ENCODE results near the gene ABCC6. TPM values are rescaled to one million over a fixed set of nuclear protein-coding genes. Genes with fewer than 3 reads are reported as not detected.
"Not testable (repeated sequence)": the region's sequence is repeated elsewhere in the genome, so short reads cannot be mapped to it uniquely, and the experiment has no call there.

The ABCC6 gene
- total RNA-seq, 1 donor from 2014 or later, result 2.7 TPM

DNA sequence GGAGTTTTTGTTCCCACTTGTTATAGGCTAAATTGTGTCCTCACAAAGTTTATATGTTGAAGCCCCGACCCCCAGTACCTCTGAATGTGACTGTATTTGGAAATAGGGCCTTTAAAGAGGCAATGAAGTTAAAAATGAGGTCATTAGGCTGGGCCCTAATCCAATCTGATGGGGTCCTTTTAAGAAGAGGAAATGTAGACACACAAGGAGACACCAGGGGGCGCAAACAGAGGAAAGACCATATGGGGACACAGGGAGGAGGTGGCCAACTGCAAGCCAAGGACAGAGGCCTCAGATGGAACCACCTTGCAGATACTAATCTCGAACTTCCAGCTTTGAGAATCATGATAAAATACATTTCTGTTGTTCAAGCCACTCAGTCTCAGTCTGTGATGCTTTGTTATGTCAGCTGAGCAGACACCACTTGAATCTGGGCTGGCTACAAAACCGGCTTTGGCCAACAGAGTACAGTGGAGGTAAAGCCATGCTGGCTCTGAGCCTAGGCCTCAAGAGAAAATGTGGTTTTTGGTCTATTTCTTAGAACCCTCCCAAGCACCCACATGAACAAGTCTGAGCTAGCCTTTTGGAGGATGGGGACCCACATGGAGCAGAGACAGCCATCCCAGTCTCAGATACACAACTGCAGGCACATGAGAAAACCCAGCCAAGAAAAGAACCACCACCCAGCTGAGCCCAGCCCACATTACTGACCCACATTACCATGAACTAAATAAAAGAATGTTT, 20.7 kb downstream of the ABCC6 start:
- H3K27me3 Mint-ChIP-seq (ENCODE audit: unreplicated experiment); H3K4me3 Mint-ChIP-seq (ENCODE audit: unreplicated experiment); H3K4me1 Mint-ChIP-seq (ENCODE audit: low read depth, unreplicated experiment); H3K36me3 Mint-ChIP-seq (ENCODE audit: unreplicated experiment); H3K27ac Mint-ChIP-seq (ENCODE audit: unreplicated experiment); H3K9me3 Mint-ChIP-seq (ENCODE audit: unreplicated experiment): not testable (repeated sequence)
- peak; percentile 70 for DNase-seq
- TF ChIP-seq, protein P1, sequence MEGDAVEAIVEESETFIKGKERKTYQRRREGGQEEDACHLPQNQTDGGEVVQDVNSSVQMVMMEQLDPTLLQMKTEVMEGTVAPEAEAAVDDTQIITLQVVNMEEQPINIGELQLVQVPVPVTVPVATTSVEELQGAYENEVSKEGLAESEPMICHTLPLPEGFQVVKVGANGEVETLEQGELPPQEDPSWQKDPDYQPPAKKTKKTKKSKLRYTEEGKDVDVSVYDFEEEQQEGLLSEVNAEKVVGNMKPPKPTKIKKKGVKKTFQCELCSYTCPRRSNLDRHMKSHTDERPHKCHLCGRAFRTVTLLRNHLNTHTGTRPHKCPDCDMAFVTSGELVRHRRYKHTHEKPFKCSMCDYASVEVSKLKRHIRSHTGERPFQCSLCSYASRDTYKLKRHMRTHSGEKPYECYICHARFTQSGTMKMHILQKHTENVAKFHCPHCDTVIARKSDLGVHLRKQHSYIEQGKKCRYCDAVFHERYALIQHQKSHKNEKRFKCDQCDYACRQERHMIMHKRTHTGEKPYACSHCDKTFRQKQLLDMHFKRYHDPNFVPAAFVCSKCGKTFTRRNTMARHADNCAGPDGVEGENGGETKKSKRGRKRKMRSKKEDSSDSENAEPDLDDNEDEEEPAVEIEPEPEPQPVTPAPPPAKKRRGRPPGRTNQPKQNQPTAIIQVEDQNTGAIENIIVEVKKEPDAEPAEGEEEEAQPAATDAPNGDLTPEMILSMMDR (IDR thresholded peaks at IDR 0.05; ENCODE audit: partially characterized antibody, unreplicated experiment), result peak; percentile 61

DNA sequence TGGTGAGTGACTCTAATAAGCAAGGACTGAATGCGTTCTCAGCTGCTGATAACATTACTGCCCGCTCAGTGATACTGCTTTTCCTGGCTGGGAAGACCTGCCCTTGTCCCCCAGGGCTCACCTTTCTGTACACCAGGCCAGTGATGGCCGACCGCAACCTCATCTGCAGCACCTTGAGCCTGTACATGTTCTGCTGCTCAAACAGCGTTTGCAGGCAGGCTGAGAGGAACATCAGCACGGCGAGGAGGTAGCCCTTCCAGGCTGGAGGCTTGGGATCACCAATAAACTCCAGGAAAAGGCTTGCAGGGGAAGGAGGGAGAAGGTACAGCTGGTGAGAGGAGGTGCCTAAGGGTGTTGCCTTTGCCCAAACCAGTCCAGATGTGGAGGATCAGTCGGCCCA, 21.4 kb downstream of the ABCC6 start:
- H3K36me3 Mint-ChIP-seq (ENCODE audit: unreplicated experiment); H3K4me1 Mint-ChIP-seq (ENCODE audit: low read depth, unreplicated experiment); H3K9me3 Mint-ChIP-seq (ENCODE audit: unreplicated experiment); H3K4me3 Mint-ChIP-seq (ENCODE audit: unreplicated experiment); H3K27me3 Mint-ChIP-seq (ENCODE audit: unreplicated experiment); DNase-seq; H3K27ac Mint-ChIP-seq (ENCODE audit: unreplicated experiment): not testable (repeated sequence)

DNA sequence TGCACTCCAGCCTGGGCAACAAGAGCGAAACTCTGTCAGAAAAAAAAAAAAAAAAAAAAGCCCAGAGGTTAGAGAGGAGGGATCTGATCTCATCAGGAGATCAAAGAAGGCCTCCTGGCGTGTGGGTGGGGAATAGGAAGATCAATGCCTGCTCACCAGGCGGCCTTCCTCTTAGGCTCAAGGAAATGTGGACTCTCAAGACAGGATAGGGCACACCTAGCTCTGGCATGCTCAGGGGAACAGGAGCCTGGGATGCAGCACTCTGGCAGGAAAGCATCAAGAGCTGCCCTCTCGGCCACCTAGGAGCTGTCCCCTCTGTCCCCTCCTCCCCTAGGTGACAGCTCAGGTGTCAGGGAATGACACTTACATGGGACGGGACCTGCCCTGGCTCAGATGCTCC, 22.9 kb downstream of the ABCC6 start:
- H3K4me3 Mint-ChIP-seq (ENCODE audit: unreplicated experiment); H3K27ac Mint-ChIP-seq (ENCODE audit: unreplicated experiment); DNase-seq; H3K27me3 Mint-ChIP-seq (ENCODE audit: unreplicated experiment); H3K36me3 Mint-ChIP-seq (ENCODE audit: unreplicated experiment); H3K9me3 Mint-ChIP-seq (ENCODE audit: unreplicated experiment); H3K4me1 Mint-ChIP-seq (ENCODE audit: low read depth, unreplicated experiment): not testable (repeated sequence)

DNA sequence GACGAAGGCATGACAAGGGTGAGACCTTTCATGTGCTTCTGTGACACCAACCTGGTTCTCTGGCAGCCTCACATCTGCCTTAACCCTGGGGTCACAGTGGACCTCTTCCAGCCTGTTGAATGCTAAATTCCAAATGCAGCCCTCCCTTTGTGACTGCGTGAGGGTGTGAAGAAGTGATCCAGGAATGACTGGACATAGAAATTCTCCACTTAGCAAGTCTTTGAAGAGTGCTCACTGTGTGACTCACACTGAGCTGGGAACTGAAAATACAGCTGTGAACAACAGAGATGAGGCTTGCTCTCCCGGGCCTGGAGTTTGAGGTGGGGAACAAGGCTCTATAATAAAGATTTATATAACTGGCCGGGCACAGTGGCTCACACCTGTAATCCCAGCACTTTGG, 23.9 kb downstream of the ABCC6 start:
- not testable (repeated sequence) for H3K36me3 Mint-ChIP-seq (ENCODE audit: unreplicated experiment); H3K27me3 Mint-ChIP-seq (ENCODE audit: unreplicated experiment); H3K4me1 Mint-ChIP-seq (ENCODE audit: low read depth, unreplicated experiment); H3K27ac Mint-ChIP-seq (ENCODE audit: unreplicated experiment); DNase-seq; H3K4me3 Mint-ChIP-seq (ENCODE audit: unreplicated experiment); H3K9me3 Mint-ChIP-seq (ENCODE audit: unreplicated experiment)

DNA sequence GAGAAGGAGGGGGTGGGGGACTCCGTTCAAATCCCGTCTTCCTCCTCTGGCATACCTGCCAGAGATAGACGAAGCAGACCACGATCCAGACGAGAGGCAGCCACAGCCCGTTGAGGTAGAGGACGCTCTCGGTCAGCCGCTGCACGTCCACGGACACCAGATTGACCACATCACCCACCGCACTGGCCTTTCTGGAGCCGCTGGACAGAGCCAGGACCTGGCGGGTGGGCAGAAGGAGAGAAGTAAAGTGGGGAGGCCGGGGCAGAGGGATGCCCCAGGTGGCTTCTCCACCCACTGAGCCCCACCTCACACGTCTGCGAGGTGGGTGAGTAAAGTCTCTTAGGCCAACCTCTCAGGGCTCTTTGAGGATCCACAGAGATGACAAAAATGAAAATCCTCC, 25.3 kb downstream of the ABCC6 start:
- Mint-ChIP-seq H3K9me3 (ENCODE audit: unreplicated experiment) (no peaks in the 10 kb centered on the region), H3K4me3 (ENCODE audit: unreplicated experiment) (no peak overlapping the region), H3K4me1 (ENCODE audit: low read depth, unreplicated experiment) (no peaks in the 10 kb centered on the region), H3K36me3 (ENCODE audit: unreplicated experiment) (no peaks in the 10 kb centered on the region), H3K27me3 (ENCODE audit: unreplicated experiment) (peaks cover 3% of the 10 kb centered on the region), H3K27ac (ENCODE audit: unreplicated experiment) (no peak overlapping the region)
- TF ChIP-seq, protein P1 (IDR thresholded peaks at IDR 0.05; ENCODE audit: partially characterized antibody, unreplicated experiment), result no peak
- DNase-seq, result no peak

DNA sequence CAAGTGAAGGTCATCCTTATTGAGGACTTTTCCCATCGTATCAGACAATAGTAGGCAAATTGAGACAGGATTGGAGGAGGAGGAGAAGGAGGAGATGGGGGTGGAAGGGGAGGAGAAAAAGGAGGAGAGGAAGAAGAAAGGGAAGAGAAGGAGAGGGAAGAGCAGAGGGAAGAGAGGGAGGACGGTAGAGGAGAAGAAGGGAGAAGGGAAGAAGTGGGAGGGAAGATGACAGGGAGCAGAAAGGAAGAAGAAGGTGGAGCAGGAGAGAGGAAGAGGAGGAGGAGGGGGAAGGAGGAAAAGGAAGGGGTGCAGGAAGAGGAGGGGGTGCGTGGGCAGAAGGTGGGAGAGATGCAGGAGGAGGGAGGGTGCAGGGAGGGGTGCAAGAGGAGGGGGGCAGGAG, 26.0 kb downstream of the ABCC6 start:
- no peak overlapping the region for H3K27ac Mint-ChIP-seq (ENCODE audit: unreplicated experiment)
- no peaks in the 10 kb centered on the region for H3K4me1 Mint-ChIP-seq (ENCODE audit: low read depth, unreplicated experiment)
- no peak overlapping the region for H3K4me3 Mint-ChIP-seq (ENCODE audit: unreplicated experiment)
- H3K27me3 Mint-ChIP-seq (ENCODE audit: unreplicated experiment), result peaks cover 3% of the 10 kb centered on the region
- H3K36me3 Mint-ChIP-seq (ENCODE audit: unreplicated experiment), result no peaks in the 10 kb centered on the region
- TF ChIP-seq, protein P1 (IDR thresholded peaks at IDR 0.05; ENCODE audit: partially characterized antibody, unreplicated experiment), result no peak
- no peak for DNase-seq
- no peaks in the 10 kb centered on the region for H3K9me3 Mint-ChIP-seq (ENCODE audit: unreplicated experiment)

Data from glutamatergic neuron (in vitro differentiated cells).